Ishikawa (cell line): ENCODE data around the gene ZNF319.

Experiments
- CEBPB ChIP-seq: IDR thresholded peaks from 2 replicates; pipeline ENCODE4 v1.6.1; 2012
- CREB1 ChIP-seq: IDR thresholded peaks from 2 replicates; pipeline ENCODE4 v1.6.1; 2012; ENCODE audit warnings: low read depth
- EGR1 ChIP-seq: IDR thresholded peaks from 2 replicates; pipeline ENCODE4 v1.6.1; 2012
- EP300 ChIP-seq: IDR thresholded peaks from 2 replicates; pipeline ENCODE4 v1.6.1; 2012; ENCODE audit warnings: borderline replicate concordance
- FOXM1 ChIP-seq: IDR thresholded peaks from 2 replicates; pipeline ENCODE4 v1.6.1; 2012; ENCODE audit warnings: low read depth, borderline replicate concordance
- NFIC ChIP-seq: IDR thresholded peaks from 2 replicates; pipeline ENCODE4 v1.6.1; 2012
- RAD21 ChIP-seq: IDR thresholded peaks from 2 replicates; pipeline ENCODE4 v1.6.1; 2012; ENCODE audit warnings: low read depth
- TAF1 ChIP-seq: IDR thresholded peaks from 2 replicates; pipeline ENCODE4 v1.6.1; 2012; ENCODE audit warnings: low read depth, mild to moderate bottlenecking
- TCF12 ChIP-seq: IDR thresholded peaks from 2 replicates; pipeline ENCODE4 v1.6.1; 2012; ENCODE audit warnings: low read depth
- TEAD4 ChIP-seq: IDR thresholded peaks from 2 replicates; pipeline ENCODE4 v1.6.1; 2012
- YY1 ChIP-seq: IDR thresholded peaks from 2 replicates; pipeline ENCODE4 v1.6.1; 2012; ENCODE audit warnings: low read depth
- ZBTB7A ChIP-seq: IDR thresholded peaks from 2 replicates; pipeline ENCODE4 v1.6.1; 2012; ENCODE audit warnings: low read depth
- TF ChIP-seq, protein P1 (sequence below): IDR thresholded peaks from 2 replicates; pipeline ENCODE4 v1.6.1; 2012
- TF ChIP-seq, protein P2 (sequence below): IDR thresholded peaks from 2 replicates; pipeline ENCODE4 v1.6.1; 2012; ENCODE audit warnings: low read depth, mild to moderate bottlenecking
- TF ChIP-seq, protein P3 (sequence below): IDR thresholded peaks from 2 replicates; pipeline ENCODE4 v1.6.1; 2012

The ZNF319 gene

DNA sequence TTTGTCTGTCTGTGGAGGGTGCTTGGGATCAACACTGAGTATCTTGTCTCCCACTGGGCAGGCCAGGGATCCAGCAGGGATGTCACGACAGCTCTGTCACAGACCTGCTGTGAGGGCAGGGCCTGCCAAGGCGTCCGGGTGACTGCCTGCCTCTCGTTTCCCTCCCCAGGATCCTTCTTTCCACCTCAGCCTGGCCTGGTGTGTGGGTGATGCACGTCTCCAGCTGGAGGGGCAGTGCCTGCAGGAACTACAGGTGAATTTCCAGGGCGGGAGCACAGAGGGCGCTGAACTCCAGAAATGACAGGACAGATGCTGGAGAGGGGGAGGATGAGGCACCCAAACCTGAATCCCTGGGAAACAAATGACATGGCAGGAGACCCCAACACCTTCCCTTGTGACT, 18.3 kb upstream of the ZNF319 start:
- TF ChIP-seq TAF1 (no peak), RAD21 (no peak), TCF12 (no peak), ZBTB7A (no peak), FOXM1 (no peak), CEBPB (no peak), EGR1 (no peak), YY1 (no peak), CREB1 (no peak), EP300 (no peak), TEAD4 (no peak), NFIC (no peak)
- TF ChIP-seq, protein P1, sequence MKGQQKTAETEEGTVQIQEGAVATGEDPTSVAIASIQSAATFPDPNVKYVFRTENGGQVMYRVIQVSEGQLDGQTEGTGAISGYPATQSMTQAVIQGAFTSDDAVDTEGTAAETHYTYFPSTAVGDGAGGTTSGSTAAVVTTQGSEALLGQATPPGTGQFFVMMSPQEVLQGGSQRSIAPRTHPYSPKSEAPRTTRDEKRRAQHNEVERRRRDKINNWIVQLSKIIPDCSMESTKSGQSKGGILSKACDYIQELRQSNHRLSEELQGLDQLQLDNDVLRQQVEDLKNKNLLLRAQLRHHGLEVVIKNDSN: no peak
- TF ChIP-seq, protein P2, sequence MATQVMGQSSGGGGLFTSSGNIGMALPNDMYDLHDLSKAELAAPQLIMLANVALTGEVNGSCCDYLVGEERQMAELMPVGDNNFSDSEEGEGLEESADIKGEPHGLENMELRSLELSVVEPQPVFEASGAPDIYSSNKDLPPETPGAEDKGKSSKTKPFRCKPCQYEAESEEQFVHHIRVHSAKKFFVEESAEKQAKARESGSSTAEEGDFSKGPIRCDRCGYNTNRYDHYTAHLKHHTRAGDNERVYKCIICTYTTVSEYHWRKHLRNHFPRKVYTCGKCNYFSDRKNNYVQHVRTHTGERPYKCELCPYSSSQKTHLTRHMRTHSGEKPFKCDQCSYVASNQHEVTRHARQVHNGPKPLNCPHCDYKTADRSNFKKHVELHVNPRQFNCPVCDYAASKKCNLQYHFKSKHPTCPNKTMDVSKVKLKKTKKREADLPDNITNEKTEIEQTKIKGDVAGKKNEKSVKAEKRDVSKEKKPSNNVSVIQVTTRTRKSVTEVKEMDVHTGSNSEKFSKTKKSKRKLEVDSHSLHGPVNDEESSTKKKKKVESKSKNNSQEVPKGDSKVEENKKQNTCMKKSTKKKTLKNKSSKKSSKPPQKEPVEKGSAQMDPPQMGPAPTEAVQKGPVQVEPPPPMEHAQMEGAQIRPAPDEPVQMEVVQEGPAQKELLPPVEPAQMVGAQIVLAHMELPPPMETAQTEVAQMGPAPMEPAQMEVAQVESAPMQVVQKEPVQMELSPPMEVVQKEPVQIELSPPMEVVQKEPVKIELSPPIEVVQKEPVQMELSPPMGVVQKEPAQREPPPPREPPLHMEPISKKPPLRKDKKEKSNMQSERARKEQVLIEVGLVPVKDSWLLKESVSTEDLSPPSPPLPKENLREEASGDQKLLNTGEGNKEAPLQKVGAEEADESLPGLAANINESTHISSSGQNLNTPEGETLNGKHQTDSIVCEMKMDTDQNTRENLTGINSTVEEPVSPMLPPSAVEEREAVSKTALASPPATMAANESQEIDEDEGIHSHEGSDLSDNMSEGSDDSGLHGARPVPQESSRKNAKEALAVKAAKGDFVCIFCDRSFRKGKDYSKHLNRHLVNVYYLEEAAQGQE: no peak
- TF ChIP-seq, protein P3, sequence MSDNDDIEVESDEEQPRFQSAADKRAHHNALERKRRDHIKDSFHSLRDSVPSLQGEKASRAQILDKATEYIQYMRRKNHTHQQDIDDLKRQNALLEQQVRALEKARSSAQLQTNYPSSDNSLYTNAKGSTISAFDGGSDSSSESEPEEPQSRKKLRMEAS: no peak

DNA sequence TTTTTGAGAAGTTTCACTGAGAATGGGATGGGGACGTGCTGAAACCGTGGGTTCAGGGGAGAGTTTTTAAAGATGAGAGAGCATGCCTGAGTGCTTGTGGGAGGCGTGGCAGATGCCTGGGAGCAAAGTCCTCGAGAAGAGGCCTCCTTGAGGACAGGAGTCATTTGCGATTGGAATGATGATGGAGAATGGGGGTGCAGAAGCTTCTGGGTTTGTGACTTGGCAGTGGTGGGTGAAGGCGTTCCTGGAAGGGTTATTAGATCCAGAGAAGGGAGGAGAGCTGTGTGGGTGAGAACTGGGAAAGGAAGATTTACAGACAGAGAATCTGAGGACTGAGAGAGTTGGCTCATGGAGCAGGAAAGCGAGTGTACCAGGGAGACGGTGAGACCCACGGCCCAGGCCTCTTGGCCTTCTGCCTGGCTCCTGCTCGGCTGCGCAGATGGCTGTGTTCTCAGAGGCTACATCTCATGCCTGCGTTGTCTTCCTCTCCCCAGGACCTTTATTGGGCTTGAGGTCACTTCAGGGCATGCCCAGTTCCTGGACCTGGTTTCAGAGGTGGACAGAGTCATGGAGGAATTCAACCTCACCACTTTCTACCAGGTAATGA, 16.5 kb upstream of the ZNF319 start:
- TF ChIP-seq RAD21 (no peak), EGR1 (no peak), TAF1 (no peak), CEBPB (no peak), FOXM1 (no peak), TEAD4 (no peak), YY1 (no peak), TCF12 (no peak), EP300 (no peak)
- TF ChIP-seq, protein P3: no peak
- TF ChIP-seq, protein P2: no peak
- TF ChIP-seq, protein P1: no peak

DNA sequence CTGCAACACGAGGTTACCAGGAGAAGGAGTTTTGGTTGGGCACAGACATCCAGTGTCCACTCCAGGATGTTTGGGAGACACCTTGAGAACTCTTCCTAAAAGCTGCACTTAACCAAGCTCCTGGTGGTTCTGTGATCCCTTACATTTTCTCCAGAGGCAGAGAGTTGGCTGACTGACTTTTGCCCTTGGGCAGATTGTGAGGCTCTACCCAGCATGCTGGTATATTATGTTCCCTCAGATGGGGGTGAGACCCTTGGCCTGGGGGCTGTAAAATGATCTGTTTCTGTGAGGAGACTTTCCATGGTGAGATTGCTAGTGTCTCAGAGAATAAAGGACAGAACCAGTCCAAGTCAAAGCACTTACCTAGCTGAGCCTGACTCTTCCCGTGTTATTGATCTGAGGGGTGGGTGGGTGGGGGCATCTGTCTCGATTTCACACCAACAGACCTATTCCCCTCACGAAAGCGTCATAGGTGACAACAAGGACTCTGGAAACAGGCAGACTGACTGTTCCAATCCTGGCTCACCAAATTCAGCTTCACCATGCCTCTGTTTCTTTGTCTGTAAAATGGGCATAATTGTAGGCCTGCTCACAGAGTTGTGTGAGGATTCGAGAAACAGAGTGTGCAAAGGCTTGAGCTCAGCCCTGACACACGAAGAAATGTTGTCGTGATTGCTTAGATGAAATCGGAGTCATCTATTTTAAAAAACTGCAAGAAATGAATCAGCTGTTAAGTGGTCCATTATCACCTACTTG, 12.9 kb upstream of the ZNF319 start:
- TF ChIP-seq ZBTB7A (no peak), TEAD4 (no peak), EP300 (no peak), TCF12 (no peak), EGR1 (no peak), NFIC (no peak), FOXM1 (no peak), RAD21 (no peak), CREB1 (no peak), YY1 (no peak), TAF1 (no peak), CEBPB (no peak)
- TF ChIP-seq, protein P1: no peak
- TF ChIP-seq, protein P3: no peak
- TF ChIP-seq, protein P2: no peak
